Osteocyte (in vitro differentiated cells): Measurements from ENCODE around the gene TMED5. TPM values are rescaled to one million over a fixed set of nuclear protein-coding genes. Genes with fewer than 3 reads are reported as not detected.

Source experiments
- DNase-seq: peaks from one replicate; pipeline ENCODE4 v3.0.0; 2021; ENCODE audit warnings: mixed read lengths; ENCODE audit not compliant: unreplicated experiment; ENCODE audit errors: extremely low spot score
- H3K27ac Mint-ChIP-seq: one replicate; pipeline ENCODE4 v1.8.0; 2021; ENCODE audit warnings: mild to moderate bottlenecking, mixed read lengths; ENCODE audit not compliant: unreplicated experiment
- H3K27me3 Mint-ChIP-seq: one replicate; pipeline ENCODE4 v1.8.0; 2021; ENCODE audit warnings: mixed read lengths; ENCODE audit not compliant: unreplicated experiment
- H3K36me3 Mint-ChIP-seq: one replicate; pipeline ENCODE4 v1.8.0; 2021; ENCODE audit warnings: mixed read lengths; ENCODE audit not compliant: unreplicated experiment
- H3K4me1 Mint-ChIP-seq: one replicate; pipeline ENCODE4 v1.8.0; 2021; ENCODE audit warnings: mixed read lengths; ENCODE audit not compliant: unreplicated experiment
- H3K4me3 Mint-ChIP-seq: one replicate; pipeline ENCODE4 v1.8.0; 2021; ENCODE audit warnings: mild to moderate bottlenecking, moderate library complexity, mixed read lengths; ENCODE audit not compliant: unreplicated experiment
- H3K9me3 Mint-ChIP-seq: one replicate; pipeline ENCODE4 v1.8.0; 2021; ENCODE audit warnings: mixed read lengths; ENCODE audit not compliant: unreplicated experiment
- CTCF ChIP-seq: fragments of 200-600 bp; sonication (generic); IDR thresholded peaks from 2 replicates; pipeline ENCODE4 v1.5.0; 2021; ENCODE audit warnings: antibody characterized with exemption, mild to moderate bottlenecking, moderate library complexity
- total RNA-seq: library from RNA; stranded (reverse); gene quantifications from 2 replicates; pipeline ENCODE4 v1.2.1, GENCODE V29; 2021

TMED5 gene
- total RNA-seq, 1 donor from 2014 or later: 31.5 TPM

GRCh38 chr1:93200086-93200620, 19.9 kb upstream of the TMED5 start:
- no peak overlapping the region for H3K27ac Mint-ChIP-seq
- no peaks in the 10 kb centered on the region for H3K27me3 Mint-ChIP-seq
- TF ChIP-seq CTCF: no peak

GRCh38 chr1:93199150-93199549, 18.9 kb upstream of the TMED5 start:
- H3K27ac Mint-ChIP-seq: no peak overlapping the region
- no peak for TF ChIP-seq CTCF
- no peak overlapping the region for H3K4me3 Mint-ChIP-seq
- no peaks in the 10 kb centered on the region for H3K4me1 Mint-ChIP-seq
- no peaks in the 10 kb centered on the region for H3K9me3 Mint-ChIP-seq
- DNase-seq: no peak
- H3K27me3 Mint-ChIP-seq: no peaks in the 10 kb centered on the region
- peaks cover 13% of the 10 kb centered on the region for H3K36me3 Mint-ChIP-seq

More at GRCh38 chr1:93200086-93200620, 19.9 kb upstream of the TMED5 start:
- Mint-ChIP-seq H3K4me3 (no peak overlapping the region), H3K9me3 (no peaks in the 10 kb centered on the region), H3K36me3 (peaks cover 13% of the 10 kb centered on the region), H3K4me1 (no peaks in the 10 kb centered on the region)
- no peak for DNase-seq

- no peak for DNase-seq
- Mint-ChIP-seq H3K27ac (no peak overlapping the region), H3K36me3 (peaks cover 13% of the 10 kb centered on the region), H3K27me3 (no peaks in the 10 kb centered on the region), H3K4me1 (no peaks in the 10 kb centered on the region), H3K4me3 (no peak overlapping the region), H3K9me3 (no peaks in the 10 kb centered on the region)
- TF ChIP-seq CTCF: no peak
Observed at GRCh38 chr1:93196591-93196990, 16.4 kb upstream of the TMED5 start.

GRCh38 chr1:93194231-93194990, 14.2 kb upstream of the TMED5 start:
- Mint-ChIP-seq H3K27ac (no peak overlapping the region), H3K4me1 (no peaks in the 10 kb centered on the region), H3K36me3 (peaks cover 7% of the 10 kb centered on the region), H3K9me3 (no peaks in the 10 kb centered on the region), H3K4me3 (no peak overlapping the region), H3K27me3 (no peaks in the 10 kb centered on the region)
- no peak for TF ChIP-seq CTCF
- no peak for DNase-seq

GRCh38 chr1:93190432-93190831, 10.2 kb upstream of the TMED5 start:
- H3K36me3 Mint-ChIP-seq: peaks cover 2% of the 10 kb centered on the region
- H3K4me1 Mint-ChIP-seq: no peaks in the 10 kb centered on the region
- H3K4me3 Mint-ChIP-seq: no peak overlapping the region
- H3K27ac Mint-ChIP-seq: no peak overlapping the region
- DNase-seq: no peak
- H3K27me3 Mint-ChIP-seq: no peaks in the 10 kb centered on the region
- H3K9me3 Mint-ChIP-seq: no peaks in the 10 kb centered on the region
- TF ChIP-seq CTCF: no peak
